Hindlimb muscle (tissue), 1 donor: ENCODE data around the gene NETO1. TPM values are rescaled to one million over a fixed set of nuclear protein-coding genes. Genes with fewer than 3 reads are reported as not detected.

Experiments
- DNase-seq: peaks from one replicate; pipeline ENCODE4 v3.0.0-alpha.2; 2013
- polyA plus RNA-seq: library from polyadenylated mRNA; unstranded; fragments of 120-200 nt; gene quantifications from one replicate; pipeline ENCODE4 v1.2.1, GENCODE V29; 2013; ENCODE audit not compliant: insufficient read length

NETO1 gene
- polyA plus RNA-seq, 1 donor: not detected

- no peak for DNase-seq
Observed at GRCh38 chr18:72726201-72726600, 141.6 kb downstream of the NETO1 start.

GRCh38 chr18:72721330-72721729, 146.5 kb downstream of the NETO1 start:
- DNase-seq: no peak

- DNase-seq: no peak
Observed at GRCh38 chr18:72720116-72720515, 147.7 kb downstream of the NETO1 start.

GRCh38 chr18:72704202-72704601, 163.6 kb downstream of the NETO1 start:
- no peak for DNase-seq

GRCh38 chr18:72700961-72701710, 166.7 kb downstream of the NETO1 start:
- no peak for DNase-seq

- no peak for DNase-seq
Observed at GRCh38 chr18:72697706-72698105, 170.1 kb downstream of the NETO1 start.

- DNase-seq: no peak
Observed at GRCh38 chr18:72692595-72692994, 175.2 kb downstream of the NETO1 start.
